HUES6 (cell line): ENCODE measurements around the gene TLE5.
"Not testable (repeated sequence)": the region's sequence is repeated elsewhere in the genome, so short reads cannot be mapped to it uniquely, and the experiment has no call there.

Source experiments
- H3K27ac ChIP-seq: 2 replicates; pipeline ENCODE4 v1.7.0; 2013; ENCODE audit warnings: low read depth, mild to moderate bottlenecking, low read length, inconsistent platforms
- H3K27me3 ChIP-seq: 2 replicates; pipeline ENCODE4 v1.6.1; 2013; ENCODE audit warnings: low read length; ENCODE audit not compliant: control insufficient read depth, insufficient read depth
- H3K36me3 ChIP-seq: 2 replicates; pipeline ENCODE4 v1.6.1; 2013; ENCODE audit warnings: low read length; ENCODE audit not compliant: control insufficient read depth, insufficient read depth
- H3K4me1 ChIP-seq: 2 replicates; pipeline ENCODE4 v1.6.1; 2013; ENCODE audit warnings: low read length; ENCODE audit not compliant: control insufficient read depth, insufficient read depth
- H3K4me3 ChIP-seq: 2 replicates; pipeline ENCODE4 v1.5.1; 2013; ENCODE audit warnings: low read depth, low read length
- H3K9ac ChIP-seq: one replicate; pipeline ENCODE4 v1.6.1; 2013; ENCODE audit warnings: mild to moderate bottlenecking, low read length
- H3K9me3 ChIP-seq: 2 replicates; pipeline ENCODE4 v1.6.1; 2013; ENCODE audit warnings: low read depth, low read length; ENCODE audit not compliant: control insufficient read depth, insufficient read depth

TLE5 gene

DNA sequence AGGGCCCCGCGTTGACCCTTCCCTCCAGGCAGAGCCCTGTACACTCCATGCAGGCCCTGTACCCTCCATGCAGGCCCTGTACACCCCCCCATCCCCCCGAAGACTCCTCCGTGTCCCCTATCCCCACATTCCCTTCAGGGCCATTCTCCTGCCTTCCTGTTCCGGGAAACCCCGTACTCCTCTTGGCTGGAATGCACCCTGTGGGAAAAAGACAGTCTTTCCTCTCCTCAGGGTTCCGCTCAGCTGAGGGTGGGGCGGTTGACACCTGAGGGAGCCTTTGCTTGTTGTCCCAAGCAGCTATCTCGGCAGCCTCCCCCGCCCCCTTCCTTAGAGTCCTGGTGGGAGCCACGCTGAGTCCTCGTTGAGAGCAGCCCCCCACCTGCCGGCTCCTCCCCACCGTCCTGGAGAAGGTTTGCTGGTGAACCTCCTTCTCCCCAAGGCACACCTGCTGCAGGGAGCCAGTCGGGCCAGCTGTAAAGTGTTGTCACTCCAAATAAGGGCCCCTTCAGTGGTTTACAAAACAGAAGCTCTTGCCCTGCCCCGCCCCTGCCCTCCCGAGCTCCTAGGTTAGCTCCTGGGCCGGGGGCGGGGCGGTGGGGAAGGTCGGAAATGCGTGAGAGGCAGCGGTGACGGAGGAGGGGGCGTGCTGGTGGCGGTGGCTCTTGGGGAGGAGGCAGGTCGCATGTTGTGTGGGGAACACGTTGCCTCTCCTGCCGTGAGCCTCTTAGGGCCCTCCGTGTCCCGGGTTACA lies 33.3 kb upstream of the TLE5 start:
- H3K4me3 ChIP-seq, result peak overlapping the region; percentile 97
- no peaks in the 10 kb centered on the region for H3K27me3 ChIP-seq
- no peaks in the 10 kb centered on the region for H3K36me3 ChIP-seq
- H3K27ac ChIP-seq, result no peak overlapping the region
- H3K4me1 ChIP-seq, result peaks cover 26% of the 10 kb centered on the region
- peak overlapping the region; percentile 78 for H3K9ac ChIP-seq
- H3K9me3 ChIP-seq, result no peaks in the 10 kb centered on the region

- Histone ChIP-seq H3K4me3 (peak overlapping the region; percentile 97), H3K9ac (peak overlapping the region; percentile 78), H3K9me3 (no peaks in the 10 kb centered on the region), H3K4me1 (peaks cover 26% of the 10 kb centered on the region), H3K27me3 (no peaks in the 10 kb centered on the region), H3K36me3 (no peaks in the 10 kb centered on the region), H3K27ac (no peak overlapping the region)
These were observed 32.5 kb upstream of the TLE5 start for GRCh38 chr19:3094601-3095440.

- H3K27me3 ChIP-seq, result not testable (repeated sequence)
These were observed 27.1 kb upstream of the TLE5 start for GRCh38 chr19:3089299-3089855.

GRCh38 chr19:3087769-3088168 lies 25.5 kb upstream of the TLE5 start:
- Histone ChIP-seq H3K36me3 (no peaks in the 10 kb centered on the region), H3K9me3 (no peaks in the 10 kb centered on the region), H3K27me3 (no peaks in the 10 kb centered on the region), H3K4me3 (no peak overlapping the region), H3K9ac (no peak overlapping the region), H3K27ac (no peak overlapping the region), H3K4me1 (no peaks in the 10 kb centered on the region)

More at GRCh38 chr19:3089299-3089855, 27.1 kb upstream of the TLE5 start:
- H3K4me3 ChIP-seq, H3K4me1 ChIP-seq, H3K9ac ChIP-seq, H3K36me3 ChIP-seq, H3K27ac ChIP-seq, H3K9me3 ChIP-seq: not testable (repeated sequence)

GRCh38 chr19:3084943-3085342 lies 22.6 kb upstream of the TLE5 start:
- Histone ChIP-seq H3K4me1 (no peaks in the 10 kb centered on the region), H3K36me3 (no peaks in the 10 kb centered on the region), H3K9ac (no peak overlapping the region), H3K4me3 (no peak overlapping the region), H3K27ac (no peak overlapping the region), H3K9me3 (no peaks in the 10 kb centered on the region), H3K27me3 (no peaks in the 10 kb centered on the region)

GRCh38 chr19:3083964-3084363 lies 21.7 kb upstream of the TLE5 start:
- H3K9ac ChIP-seq, result no peak overlapping the region
- no peaks in the 10 kb centered on the region for H3K36me3 ChIP-seq
- no peak overlapping the region for H3K4me3 ChIP-seq
- no peak overlapping the region for H3K27ac ChIP-seq
- H3K27me3 ChIP-seq, result no peaks in the 10 kb centered on the region
- H3K4me1 ChIP-seq, result no peaks in the 10 kb centered on the region
- H3K9me3 ChIP-seq, result no peaks in the 10 kb centered on the region

GRCh38 chr19:3082331-3082730 lies 20.0 kb upstream of the TLE5 start:
- no peak overlapping the region for H3K27ac ChIP-seq
- H3K4me3 ChIP-seq, result no peak overlapping the region
- H3K36me3 ChIP-seq, result no peaks in the 10 kb centered on the region
- H3K4me1 ChIP-seq, result no peaks in the 10 kb centered on the region
- H3K27me3 ChIP-seq, result no peaks in the 10 kb centered on the region
- H3K9ac ChIP-seq, result no peak overlapping the region
- no peaks in the 10 kb centered on the region for H3K9me3 ChIP-seq

DNA sequence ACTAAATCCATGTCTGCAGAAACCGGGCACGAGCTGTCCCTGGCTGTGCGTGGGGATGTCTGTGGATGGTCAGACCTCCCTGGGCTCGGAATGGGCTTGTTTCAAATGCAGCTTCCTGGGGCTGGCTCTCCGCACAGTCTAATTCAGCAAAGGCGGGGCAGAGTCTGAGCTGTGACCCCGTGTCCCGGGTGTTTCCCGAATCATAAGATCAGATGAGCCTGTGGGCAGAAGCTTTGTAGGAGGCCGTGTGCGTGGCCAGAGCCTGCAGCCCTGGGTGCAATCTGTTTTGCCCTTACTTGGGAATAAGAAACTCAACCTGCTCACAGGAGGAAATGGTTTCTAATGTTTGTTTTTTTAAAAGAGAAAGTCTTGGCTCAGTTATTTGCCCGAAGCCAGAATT lies 18.0 kb upstream of the TLE5 start:
- no peaks in the 10 kb centered on the region for H3K36me3 ChIP-seq
- no peaks in the 10 kb centered on the region for H3K9me3 ChIP-seq
- no peak overlapping the region for H3K9ac ChIP-seq
- H3K27ac ChIP-seq, result no peak overlapping the region
- no peak overlapping the region for H3K4me3 ChIP-seq
- peaks cover 3% of the 10 kb centered on the region; the same call in 1 of the 2 replicates for H3K4me1 ChIP-seq
- peaks cover 9% of the 10 kb centered on the region for H3K27me3 ChIP-seq

DNA sequence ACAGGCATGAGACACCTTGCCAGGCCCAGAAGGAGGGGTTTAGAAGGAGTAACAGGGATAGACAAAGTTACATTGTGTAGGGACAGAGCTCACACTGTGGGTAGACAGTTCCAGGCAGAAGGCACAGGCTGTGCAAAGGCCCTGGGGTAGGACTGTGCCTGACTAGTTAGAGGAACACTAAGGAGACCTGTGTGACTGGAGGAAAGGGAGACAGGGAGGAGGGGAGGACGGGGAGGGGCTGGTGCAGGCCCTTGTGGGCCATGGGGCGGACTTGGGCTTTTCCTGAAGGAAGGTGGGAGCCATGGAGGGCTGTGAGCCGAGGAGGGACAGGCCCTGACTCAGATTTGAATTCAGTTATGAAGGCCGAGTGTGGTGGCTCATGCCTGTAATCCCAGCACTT lies 17.3 kb upstream of the TLE5 start:
- peaks cover 3% of the 10 kb centered on the region; the same call in 1 of the 2 replicates for H3K4me1 ChIP-seq
- H3K36me3 ChIP-seq, result no peaks in the 10 kb centered on the region
- H3K27me3 ChIP-seq, result peaks cover 12% of the 10 kb centered on the region
- no peak overlapping the region for H3K4me3 ChIP-seq
- no peak overlapping the region for H3K27ac ChIP-seq
- H3K9ac ChIP-seq, result no peak overlapping the region
- no peaks in the 10 kb centered on the region for H3K9me3 ChIP-seq

GRCh38 chr19:3075605-3076431 lies 13.5 kb upstream of the TLE5 start:
- no peak overlapping the region for H3K27ac ChIP-seq
- no peak overlapping the region for H3K9ac ChIP-seq
- no peaks in the 10 kb centered on the region for H3K9me3 ChIP-seq
- H3K27me3 ChIP-seq, result peaks cover 12% of the 10 kb centered on the region
- peaks cover 3% of the 10 kb centered on the region; the same call in 1 of the 2 replicates for H3K4me1 ChIP-seq
- H3K4me3 ChIP-seq, result peak overlapping the region; percentile 45
- no peaks in the 10 kb centered on the region for H3K36me3 ChIP-seq
